Astrocyte (in vitro differentiated cells and primary cell): Measurements from ENCODE around the gene PTCD2. TPM values are rescaled to one million over a fixed set of nuclear protein-coding genes. Genes with fewer than 3 reads are reported as not detected.
"Not testable (repeated sequence)": the region's sequence is repeated elsewhere in the genome, so short reads cannot be mapped to it uniquely, and the experiment has no call there.

Source experiments
- DNase-seq: peaks from one replicate; pipeline ENCODE4 v3.0.0-alpha.2; 2010; ENCODE audit warnings: low read depth
- FAIRE-seq: peaks from 2 replicates; lab custom pipeline; 2011; peaks lifted over from hg19 to GRCh38; lab: Jason Lieb, UNC
- H2AFZ ChIP-seq: 2 replicates; pipeline ENCODE4 v1.6.0; 2012; ENCODE audit warnings: low read depth, low read length, inconsistent platforms
- H3K27ac ChIP-seq: 2 replicates; pipeline ENCODE4 v1.5.1; 2011; ENCODE audit warnings: low read depth, low read length, inconsistent platforms
- H3K27me3 ChIP-seq: 2 replicates; pipeline ENCODE4 v1.6.0; 2011; ENCODE audit warnings: low read length, inconsistent platforms; ENCODE audit not compliant: insufficient read depth
- H3K36me3 ChIP-seq: 2 replicates; pipeline ENCODE4 v1.5.1; 2011; ENCODE audit warnings: low read length, inconsistent platforms; ENCODE audit not compliant: insufficient read depth
- H3K4me1 ChIP-seq: 2 replicates; pipeline ENCODE4 v1.5.1; 2011; ENCODE audit warnings: low read length, inconsistent platforms; ENCODE audit not compliant: insufficient read depth
- H3K4me2 ChIP-seq: 2 replicates; pipeline ENCODE4 v1.6.0; 2012; ENCODE audit warnings: low read length, inconsistent platforms
- H3K4me3 ChIP-seq: 2 replicates; pipeline ENCODE4 v1.5.1; 2011; ENCODE audit warnings: low read depth, mild to moderate bottlenecking, low read length, inconsistent platforms; ENCODE audit not compliant: insufficient read depth
- H3K79me2 ChIP-seq: 2 replicates; pipeline ENCODE4 v1.6.0; 2012; ENCODE audit warnings: mild to moderate bottlenecking, low read length, inconsistent platforms; ENCODE audit not compliant: insufficient read depth
- H3K9ac ChIP-seq: 2 replicates; pipeline ENCODE4 v1.6.0; 2012; ENCODE audit warnings: mild to moderate bottlenecking, low read length, inconsistent platforms
- H3K9me3 ChIP-seq: 2 replicates; pipeline ENCODE4 v1.5.1; 2012; ENCODE audit warnings: low read depth, mild to moderate bottlenecking, low read length, inconsistent platforms; ENCODE audit not compliant: insufficient read depth
- H4K20me1 ChIP-seq: 2 replicates; pipeline ENCODE4 v1.6.0; 2012; ENCODE audit warnings: low read length, inconsistent platforms; ENCODE audit not compliant: insufficient read depth
- H3K27ac Mint-ChIP-seq: one replicate; pipeline ENCODE4 v1.8.0; 2021; ENCODE audit warnings: mild to moderate bottlenecking, mixed read lengths; ENCODE audit not compliant: unreplicated experiment
- H3K27me3 Mint-ChIP-seq: one replicate; pipeline ENCODE4 v1.8.0; 2021; ENCODE audit warnings: low read depth, mixed read lengths; ENCODE audit not compliant: unreplicated experiment
- H3K36me3 Mint-ChIP-seq: one replicate; pipeline ENCODE4 v1.8.0; 2021; ENCODE audit warnings: low read depth, mixed read lengths; ENCODE audit not compliant: unreplicated experiment
- H3K4me1 Mint-ChIP-seq: one replicate; pipeline ENCODE4 v1.8.0; 2021; ENCODE audit warnings: low read depth, mixed read lengths; ENCODE audit not compliant: unreplicated experiment
- H3K4me3 Mint-ChIP-seq: one replicate; pipeline ENCODE4 v1.8.0; 2021; ENCODE audit warnings: mild to moderate bottlenecking, moderate library complexity, mixed read lengths; ENCODE audit not compliant: unreplicated experiment
- H3K9me3 Mint-ChIP-seq: one replicate; pipeline ENCODE4 v1.8.0; 2021; ENCODE audit warnings: mild to moderate bottlenecking, mixed read lengths; ENCODE audit not compliant: unreplicated experiment
- EZH2 ChIP-seq: IDR thresholded peaks from 2 replicates; pipeline ENCODE4 v1.6.1; 2012; ENCODE audit warnings: mild to moderate bottlenecking, low read length, inconsistent platforms; ENCODE audit not compliant: insufficient read depth
- total RNA-seq: library from RNA; stranded (reverse); gene quantifications from 2 replicates; pipeline ENCODE4 v1.2.1, GENCODE V29; 2021
- TF ChIP-seq, protein P1 (sequence below): IDR thresholded peaks from 2 replicates; pipeline ENCODE4 v1.5.1; 2011; ENCODE audit warnings: low read depth, mild to moderate bottlenecking, inconsistent platforms, low read length, moderate library complexity; ENCODE audit not compliant: insufficient read depth

The PTCD2 gene
- total RNA-seq, 1 donor from 2014 or later = 11.4 TPM

DNA sequence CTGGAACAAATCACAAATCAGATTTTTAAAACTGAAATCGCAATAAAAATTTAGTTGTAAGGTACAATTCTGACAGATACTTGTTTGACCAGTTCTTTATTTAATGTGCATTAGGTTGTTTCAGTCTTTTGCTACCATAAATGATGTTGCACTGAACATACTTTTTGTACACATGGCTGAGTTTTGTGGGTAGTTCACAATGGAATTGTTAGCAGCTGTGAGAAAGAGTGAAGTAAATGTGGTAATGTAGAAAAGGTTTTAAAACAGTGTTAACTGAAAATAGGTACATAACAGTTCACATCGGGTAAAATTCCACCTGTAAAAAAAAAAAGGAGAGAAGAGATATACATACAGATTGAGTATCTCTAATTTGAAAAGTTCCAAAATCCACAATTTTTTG lies 25.7 kb upstream of the PTCD2 start:
- peaks cover 9% of the 10 kb centered on the region for H3K79me2 ChIP-seq
- no peaks in the 10 kb centered on the region for H3K9me3 ChIP-seq
- no peaks in the 10 kb centered on the region for H3K9me3 Mint-ChIP-seq
- H3K27ac ChIP-seq = no peak overlapping the region
- no peak overlapping the region for H3K4me3 Mint-ChIP-seq
- H3K27me3 ChIP-seq = no peaks in the 10 kb centered on the region
- H2AFZ ChIP-seq = no peak overlapping the region
- H3K36me3 ChIP-seq = peaks cover 26% of the 10 kb centered on the region
- no peak overlapping the region for H3K4me2 ChIP-seq
- H3K4me3 ChIP-seq = no peak overlapping the region
- H3K27me3 Mint-ChIP-seq = no peaks in the 10 kb centered on the region
- H3K27ac Mint-ChIP-seq = no peak overlapping the region
- peaks cover 4% of the 10 kb centered on the region for H4K20me1 ChIP-seq
- no peaks in the 10 kb centered on the region for H3K36me3 Mint-ChIP-seq
- DNase-seq = no peak
- FAIRE-seq = no peak
- no peak overlapping the region for H3K9ac ChIP-seq
- TF ChIP-seq, protein P1, sequence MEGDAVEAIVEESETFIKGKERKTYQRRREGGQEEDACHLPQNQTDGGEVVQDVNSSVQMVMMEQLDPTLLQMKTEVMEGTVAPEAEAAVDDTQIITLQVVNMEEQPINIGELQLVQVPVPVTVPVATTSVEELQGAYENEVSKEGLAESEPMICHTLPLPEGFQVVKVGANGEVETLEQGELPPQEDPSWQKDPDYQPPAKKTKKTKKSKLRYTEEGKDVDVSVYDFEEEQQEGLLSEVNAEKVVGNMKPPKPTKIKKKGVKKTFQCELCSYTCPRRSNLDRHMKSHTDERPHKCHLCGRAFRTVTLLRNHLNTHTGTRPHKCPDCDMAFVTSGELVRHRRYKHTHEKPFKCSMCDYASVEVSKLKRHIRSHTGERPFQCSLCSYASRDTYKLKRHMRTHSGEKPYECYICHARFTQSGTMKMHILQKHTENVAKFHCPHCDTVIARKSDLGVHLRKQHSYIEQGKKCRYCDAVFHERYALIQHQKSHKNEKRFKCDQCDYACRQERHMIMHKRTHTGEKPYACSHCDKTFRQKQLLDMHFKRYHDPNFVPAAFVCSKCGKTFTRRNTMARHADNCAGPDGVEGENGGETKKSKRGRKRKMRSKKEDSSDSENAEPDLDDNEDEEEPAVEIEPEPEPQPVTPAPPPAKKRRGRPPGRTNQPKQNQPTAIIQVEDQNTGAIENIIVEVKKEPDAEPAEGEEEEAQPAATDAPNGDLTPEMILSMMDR = no peak
- TF ChIP-seq EZH2 = no peak
- H3K4me1 ChIP-seq = no peaks in the 10 kb centered on the region
- peaks cover 10% of the 10 kb centered on the region for H3K4me1 Mint-ChIP-seq

DNA sequence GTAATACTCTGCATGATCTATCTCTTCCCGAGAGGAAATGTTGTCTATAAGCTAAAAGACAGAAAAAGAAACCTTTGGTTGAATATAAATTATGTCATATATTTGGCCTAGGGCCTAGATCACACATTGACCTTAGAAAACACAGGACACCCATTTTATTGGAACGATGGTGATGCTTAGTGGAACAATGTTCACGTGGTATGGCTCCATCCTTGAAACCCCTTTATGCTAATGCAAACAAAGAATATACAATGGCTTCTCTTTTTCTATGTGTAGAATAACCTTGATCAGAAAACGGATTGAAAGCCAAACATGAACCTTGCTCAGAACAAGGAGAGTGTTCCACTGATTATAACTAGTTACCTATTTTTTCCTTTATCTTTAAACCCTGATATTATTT lies 24.6 kb upstream of the PTCD2 start:
- TF ChIP-seq, protein P1 = no peak
- no peak for TF ChIP-seq EZH2
- H3K36me3 ChIP-seq = peaks cover 26% of the 10 kb centered on the region
- Mint-ChIP-seq H3K36me3 (no peaks in the 10 kb centered on the region), H3K27ac (no peak overlapping the region), H3K9me3 (peaks cover 2% of the 10 kb centered on the region), H3K4me1 (peaks cover 4% of the 10 kb centered on the region), H3K27me3 (no peaks in the 10 kb centered on the region), H3K4me3 (no peak overlapping the region)
- H2AFZ ChIP-seq = no peak overlapping the region
- H3K4me2 ChIP-seq = no peak overlapping the region
- H3K4me1 ChIP-seq = no peaks in the 10 kb centered on the region
- H4K20me1 ChIP-seq = peaks cover 12% of the 10 kb centered on the region
- peaks cover 19% of the 10 kb centered on the region for H3K79me2 ChIP-seq
- H3K4me3 ChIP-seq = no peak overlapping the region
- no peaks in the 10 kb centered on the region for H3K27me3 ChIP-seq
- no peaks in the 10 kb centered on the region for H3K9me3 ChIP-seq
- H3K27ac ChIP-seq = no peak overlapping the region
- FAIRE-seq (peak; percentile 17), DNase-seq (no peak)
- H3K9ac ChIP-seq = no peak overlapping the region

DNA sequence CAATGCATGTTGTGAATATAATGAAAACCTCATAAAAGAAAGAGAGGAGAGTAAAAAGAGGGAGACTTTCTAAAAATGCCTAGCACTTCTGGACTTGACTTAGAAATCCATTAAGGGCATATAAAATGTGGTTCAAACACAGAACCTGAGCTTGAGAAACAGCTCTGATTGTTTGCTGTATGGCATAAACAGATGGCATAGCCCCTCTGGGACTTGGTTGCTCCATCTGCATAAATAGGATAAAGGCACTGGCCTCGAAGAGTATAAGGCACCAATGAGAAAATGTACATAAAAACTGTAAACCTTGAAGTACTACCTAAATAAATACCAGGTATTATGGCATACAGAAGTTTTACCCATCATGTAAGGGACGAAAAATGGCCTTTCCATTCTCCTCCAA lies 23.9 kb upstream of the PTCD2 start:
- Mint-ChIP-seq H3K4me1 (peaks cover 4% of the 10 kb centered on the region), H3K9me3 (peaks cover 2% of the 10 kb centered on the region), H3K27ac (no peak overlapping the region), H3K27me3 (no peaks in the 10 kb centered on the region), H3K4me3 (no peak overlapping the region), H3K36me3 (no peaks in the 10 kb centered on the region)
- no peaks in the 10 kb centered on the region for H3K9me3 ChIP-seq
- no peak overlapping the region for H3K4me2 ChIP-seq
- H3K4me3 ChIP-seq = no peak overlapping the region
- peaks cover 12% of the 10 kb centered on the region for H4K20me1 ChIP-seq
- no peak overlapping the region for H3K9ac ChIP-seq
- no peak overlapping the region for H3K27ac ChIP-seq
- FAIRE-seq = no peak
- TF ChIP-seq, protein P1 = no peak
- TF ChIP-seq EZH2 = no peak
- DNase-seq = no peak
- peaks cover 25% of the 10 kb centered on the region for H3K79me2 ChIP-seq
- H3K4me1 ChIP-seq = no peaks in the 10 kb centered on the region
- no peak overlapping the region for H2AFZ ChIP-seq
- no peaks in the 10 kb centered on the region for H3K27me3 ChIP-seq
- peaks cover 26% of the 10 kb centered on the region for H3K36me3 ChIP-seq

DNA sequence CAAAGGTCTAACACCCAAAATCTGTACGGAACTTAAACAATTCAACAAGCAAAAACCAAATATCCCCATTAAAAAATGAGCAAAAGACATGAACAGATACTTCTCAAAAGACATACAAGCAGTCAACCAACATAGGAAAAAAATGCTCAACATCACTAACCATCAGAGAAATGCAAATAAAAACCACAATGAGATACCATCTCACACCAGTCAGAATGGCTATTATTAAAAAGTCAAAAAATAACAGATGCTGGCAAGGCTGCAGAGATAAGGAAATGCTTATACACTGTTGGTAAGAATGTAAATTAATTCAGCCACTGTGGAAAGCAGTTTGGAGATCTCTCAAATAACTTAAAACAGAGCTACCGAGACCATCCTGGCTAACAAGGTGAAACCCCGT lies 22.0 kb upstream of the PTCD2 start:
- H3K27me3 Mint-ChIP-seq = not testable (repeated sequence)

More for the DNA sequence above, 22.0 kb upstream of the PTCD2 start:
- not testable (repeated sequence) for H2AFZ ChIP-seq, H3K4me3 Mint-ChIP-seq, H3K9me3 Mint-ChIP-seq, H3K9ac ChIP-seq, H3K27ac ChIP-seq, H3K36me3 Mint-ChIP-seq, H3K9me3 ChIP-seq, H3K4me2 ChIP-seq, FAIRE-seq, H3K4me1 ChIP-seq, H3K4me3 ChIP-seq, H3K27me3 ChIP-seq, H3K4me1 Mint-ChIP-seq
- peaks cover 16% of the 10 kb centered on the region for H4K20me1 ChIP-seq
- peaks cover 40% of the 10 kb centered on the region for H3K79me2 ChIP-seq
- peak overlapping the region; percentile 3 for H3K27ac Mint-ChIP-seq
- DNase-seq = peak; percentile 42
- peaks cover 21% of the 10 kb centered on the region for H3K36me3 ChIP-seq
